Sigmoid colon (tissue), 4 donors: Measurements from ENCODE around the gene COPG2.

Source experiments
- EP300 ChIP-seq, 4 donors: sonication (generic); formaldehyde crosslinking; IDR thresholded peaks; one replicate each; pipeline ENCODE4 v1.6.1; 2017; ENCODE audit warnings: antibody characterized with exemption in 4 of 4
- POLR2A ChIP-seq, 2 donors: fragments of 450-650 bp; IDR thresholded peaks; one replicate each; pipeline ENCODE4 v1.6.1; 2016; ENCODE audit warnings: antibody characterized with exemption in 2 of 2, mild to moderate bottlenecking in 2 of 2, moderate library complexity in 2 of 2
- POLR2AphosphoS5 ChIP-seq, 4 donors: sonication (generic); formaldehyde crosslinking; IDR thresholded peaks; one replicate each; pipeline ENCODE4 v1.6.1; 2017; ENCODE audit warnings: antibody characterized with exemption in 4 of 4
- TF ChIP-seq, protein P1 (sequence below), 4 experiments: fragments of 450-650 bp in 3 of 4; fragments of 200-600 bp in 1 of 4; IDR thresholded peaks; one replicate each; pipeline ENCODE4 v1.5.1; 2016 to 2019; ENCODE audit warnings: antibody characterized with exemption in 4 of 4, mild to moderate bottlenecking in 3 of 4, moderate library complexity in 2 of 4

- TF ChIP-seq POLR2A (IDR thresholded peaks at IDR 0.05) (no peak), EP300 (IDR thresholded peaks at IDR 0.05) (no peak), POLR2AphosphoS5 (IDR thresholded peaks at IDR 0.05) (no peak)
- TF ChIP-seq, protein P1, sequence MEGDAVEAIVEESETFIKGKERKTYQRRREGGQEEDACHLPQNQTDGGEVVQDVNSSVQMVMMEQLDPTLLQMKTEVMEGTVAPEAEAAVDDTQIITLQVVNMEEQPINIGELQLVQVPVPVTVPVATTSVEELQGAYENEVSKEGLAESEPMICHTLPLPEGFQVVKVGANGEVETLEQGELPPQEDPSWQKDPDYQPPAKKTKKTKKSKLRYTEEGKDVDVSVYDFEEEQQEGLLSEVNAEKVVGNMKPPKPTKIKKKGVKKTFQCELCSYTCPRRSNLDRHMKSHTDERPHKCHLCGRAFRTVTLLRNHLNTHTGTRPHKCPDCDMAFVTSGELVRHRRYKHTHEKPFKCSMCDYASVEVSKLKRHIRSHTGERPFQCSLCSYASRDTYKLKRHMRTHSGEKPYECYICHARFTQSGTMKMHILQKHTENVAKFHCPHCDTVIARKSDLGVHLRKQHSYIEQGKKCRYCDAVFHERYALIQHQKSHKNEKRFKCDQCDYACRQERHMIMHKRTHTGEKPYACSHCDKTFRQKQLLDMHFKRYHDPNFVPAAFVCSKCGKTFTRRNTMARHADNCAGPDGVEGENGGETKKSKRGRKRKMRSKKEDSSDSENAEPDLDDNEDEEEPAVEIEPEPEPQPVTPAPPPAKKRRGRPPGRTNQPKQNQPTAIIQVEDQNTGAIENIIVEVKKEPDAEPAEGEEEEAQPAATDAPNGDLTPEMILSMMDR (IDR thresholded peaks at IDR 0.05): no peak
Observed at GRCh38 chr7:130559184-130559583, 109.4 kb downstream of the COPG2 start.
